B cell (primary cell): ENCODE results near the gene STPG1. TPM values are rescaled to one million over a fixed set of nuclear protein-coding genes. Genes with fewer than 3 reads are reported as not detected.

Experiments
- ATAC-seq: fragments of 200-7000 bp; cut with Tn5 transposase; one replicate; pipeline ENCODE4 v1.10.0; 2021; ENCODE audit warnings: low read depth, mild to moderate bottlenecking, moderate number of reproducible peaks, moderate library complexity
- CTCF ChIA-PET: fragments of 350-600 bp; sonication (Branson Sonifier 250); formaldehyde crosslinking; loops from one replicate; lab custom pipeline; 2021; ENCODE audit warnings: antibody characterized with exemption, inconsistent platforms; lab: Charles Lee
- POLR2A ChIA-PET: fragments of 350-600 bp; sonication (Branson Sonifier 250); formaldehyde crosslinking; loops from one replicate; lab custom pipeline; 2021; ENCODE audit warnings: antibody characterized with exemption; lab: Charles Lee
- DNase-seq: peaks from one replicate; pipeline ENCODE4 v3.0.0; 2013
- H2AFZ ChIP-seq: 2 replicates; pipeline ENCODE4 v1.6.1; 2012; ENCODE audit warnings: mild to moderate bottlenecking, low read depth, low read length; ENCODE audit not compliant: insufficient read depth, poor library complexity, severe bottlenecking
- H3K27ac ChIP-seq, 2 donors: 1 replicate in 1 of 2; 2 replicates in 1 of 2; pipeline ENCODE4 v1.5.1; 2012 to 2013; ENCODE audit warnings: low read length in 2 of 2, mild to moderate bottlenecking in 2 of 2, moderate library complexity in 1 of 2
- H3K27me3 ChIP-seq, 4 experiments: fragments of 200-600 bp in 1 of 4; sonication (generic) in 1 of 4; replicated peaks in 1 of 4; 1 replicate in 2 of 4; 2 replicates in 2 of 4; pipeline versions ENCODE4 v1.6.1 to v1.7.0; 2013 to 2016; ENCODE audit warnings: low read length in 3 of 4, mild to moderate bottlenecking in 2 of 4, mixed read lengths in 1 of 4, moderate library complexity in 1 of 4; ENCODE audit not compliant: insufficient read depth in 4 of 4, control insufficient read depth in 3 of 4; ENCODE audit errors: control extremely low read depth in 1 of 4
- H3K36me3 ChIP-seq, 2 experiments: replicated peaks in 1 of 2; 1 replicate in 1 of 2; 2 replicates in 1 of 2; pipeline versions ENCODE4 v1.6.1 to v1.7.1; 2013; ENCODE audit warnings: low read length in 1 of 2; ENCODE audit not compliant: insufficient read depth in 2 of 2, control insufficient read depth in 1 of 2; ENCODE audit errors: control extremely low read depth in 1 of 2, extremely low read depth in 1 of 2
- H3K4me1 ChIP-seq, 2 donors: fragments of 200-600 bp in 1 of 2; sonication (generic) in 1 of 2; 1 replicate in 1 of 2; 2 replicates in 1 of 2; pipeline versions ENCODE4 v1.5.1 to v1.6.1; 2013 to 2017; ENCODE audit warnings: low read length in 2 of 2; ENCODE audit not compliant: control insufficient read depth in 2 of 2, insufficient read depth in 2 of 2
- H3K4me2 ChIP-seq: replicated peaks from 2 replicates; pipeline ENCODE3; 2012; ENCODE audit warnings: mild to moderate bottlenecking, low read depth, low read length; ENCODE audit not compliant: poor library complexity, severe bottlenecking
- H3K4me3 ChIP-seq, 5 experiments: fragments of 200-600 bp in 1 of 5; sonication (generic) in 1 of 5; 1 replicate in 3 of 5; 2 replicates in 2 of 5; pipeline versions ENCODE4 v1.5.1 to v1.7.0; 2011 to 2016; ENCODE audit warnings: low read length in 4 of 5, mild to moderate bottlenecking in 4 of 5, low read depth in 2 of 5, control low read depth in 1 of 5, moderate library complexity in 1 of 5; ENCODE audit not compliant: insufficient read depth in 1 of 5; ENCODE audit errors: control extremely low read depth in 1 of 5, extremely low read depth in 1 of 5
- H3K79me2 ChIP-seq: fragments of 200-600 bp; sonication (generic); one replicate; pipeline ENCODE4 v1.6.0; 2016; ENCODE audit warnings: low read length; ENCODE audit not compliant: control insufficient read depth, insufficient read depth
- H3K9ac ChIP-seq: fragments of 200-600 bp; sonication (generic); 2 replicates; pipeline ENCODE4 v1.6.1; 2017; ENCODE audit warnings: mild to moderate bottlenecking, low read length, moderate library complexity
- H3K9me3 ChIP-seq, 3 donors: one replicate each; pipeline versions ENCODE4 v1.6.1 to v1.7.1; 2013; ENCODE audit warnings: low read length in 2 of 3; ENCODE audit not compliant: control insufficient read depth in 2 of 3, insufficient read depth in 1 of 3; ENCODE audit errors: control extremely low read depth in 1 of 3
- H4K20me1 ChIP-seq: 2 replicates; pipeline ENCODE4 v1.6.0; 2012; ENCODE audit warnings: mild to moderate bottlenecking, low read length; ENCODE audit not compliant: insufficient read depth, control insufficient read depth, poor library complexity, severe bottlenecking
- H3K27ac Mint-ChIP-seq: one replicate; pipeline ENCODE4 v1.8.0; 2021; ENCODE audit warnings: mixed read lengths
- H3K27me3 Mint-ChIP-seq: one replicate; pipeline ENCODE4 v1.8.0; 2021; ENCODE audit warnings: mixed read lengths
- H3K4me1 Mint-ChIP-seq: one replicate; pipeline ENCODE4 v1.8.0; 2021; ENCODE audit warnings: mixed read lengths
- H3K4me3 Mint-ChIP-seq: one replicate; pipeline ENCODE4 v1.8.0; 2021; ENCODE audit warnings: mixed read lengths
- H3K9me3 Mint-ChIP-seq: one replicate; pipeline ENCODE4 v1.8.0; 2022; ENCODE audit warnings: mixed read lengths; ENCODE audit not compliant: insufficient read depth
- CTCF ChIP-seq: fragments of 200-600 bp; IDR thresholded peaks from one replicate; pipeline ENCODE4 v1.8.0; 2022; ENCODE audit warnings: antibody characterized with exemption, mild to moderate bottlenecking
- EZH2 ChIP-seq: IDR thresholded peaks from 2 replicates; pipeline ENCODE4 v1.6.1; 2012; ENCODE audit warnings: borderline replicate concordance, low read depth, mild to moderate bottlenecking, moderate library complexity, low read length; ENCODE audit not compliant: insufficient read depth, poor library complexity, severe bottlenecking
- WGBS: methylation state at CpG from one replicate; pipeline ENCODE4 v1.1.5; 2013; ENCODE audit warnings: missing lambda C conversion rate; ENCODE audit not compliant: insufficient coverage; 5-methylcytosine and 5-hydroxymethylcytosine counted together
- intact Hi-C: fragments of 100-400 bp; cut with micrococcal nuclease; formaldehyde crosslinking; loops from one replicate; pipeline ENCODE4 v1.10.0; 2022
- polyA plus RNA-seq: library from polyadenylated mRNA; depleted of rRNA; stranded (reverse); fragments of >200 nt; gene quantifications from 2 replicates; pipeline ENCODE4 v1.2.3, GENCODE V29; 2012
- total RNA-seq, 2 donors: library from RNA; stranded (reverse); fragments of 120-200 nt in 1 of 2; gene quantifications; 1 replicate in 1 of 2; 2 replicates in 1 of 2; pipeline versions ENCODE4 v1.2.3 to v1.2.4, GENCODE V29; 2013 to 2022

STPG1 gene
- total and polyA plus RNA-seq, 2 donors (not counting 1 experiment from before 2014, with no cell fraction given): 4.6 to 6.1 TPM

GRCh38 chr1:24411963-24412362, 1.6 kb downstream of the STPG1 start:
- ChIA-PET CTCF (interaction anchor here (0.9 to 9.4 kb wide), 7 partner anchors 18 to 220 kb away, joined by 3 to 133 read pairs (median 5); no protein-coding TSS in a partner anchor), POLR2A (interaction anchor here (0.6 kb wide), 1 partner anchor 89 kb away, joined by 3 read pairs; no protein-coding TSS in a partner anchor)
- H3K4me1 ChIP-seq: peaks cover 18 to 28% of the 10 kb centered on the region in 2 donors
- H3K9ac ChIP-seq: no peak overlapping the region
- Mint-ChIP-seq H3K27me3 (no peaks in the 10 kb centered on the region), H3K27ac (peak overlapping the region; percentile 4), H3K9me3 (no peaks in the 10 kb centered on the region), H3K4me1 (peaks cover 34% of the 10 kb centered on the region), H3K4me3 (no peak overlapping the region)
- no peaks in the 10 kb centered on the region for H3K36me3 ChIP-seq
- no peak for TF ChIP-seq CTCF
- no peak for TF ChIP-seq EZH2
- H3K9me3 ChIP-seq: peaks cover 0 to 1% (median 0%) of the 10 kb centered on the region in 3 donors
- 100% methylated on average over 4 of the region's 6 CpGs for WGBS
- H3K27ac ChIP-seq: no peak overlapping the region
- DNase-seq: no peak
- ATAC-seq: no peak
- H2AFZ ChIP-seq: no peak overlapping the region
- H4K20me1 ChIP-seq: peaks cover 2% of the 10 kb centered on the region
- no peaks in the 10 kb centered on the region for H3K27me3 ChIP-seq
- intact Hi-C loops: loop anchor here (10.0 kb wide), 1 partner anchor 717 kb away; the partner anchor contains the start of gene RPL11
- H3K4me3 ChIP-seq: no peak overlapping the region
- peaks cover 30% of the 10 kb centered on the region for H3K79me2 ChIP-seq
- no peak overlapping the region for H3K4me2 ChIP-seq

- DNase-seq: no peak
- CTCF ChIA-PET: interaction anchor here (1.6 to 9.4 kb wide), 3 partner anchors 18 to 175 kb away, joined by 5 to 133 read pairs (median 9); no protein-coding TSS in a partner anchor
- H3K27ac ChIP-seq: no peak overlapping the region
- H3K9me3 ChIP-seq: peaks cover 0 to 1% (median 0%) of the 10 kb centered on the region in 3 donors
- Mint-ChIP-seq H3K4me3 (no peak overlapping the region), H3K4me1 (peaks cover 23% of the 10 kb centered on the region), H3K27ac (no peak overlapping the region), H3K9me3 (no peaks in the 10 kb centered on the region), H3K27me3 (no peaks in the 10 kb centered on the region)
- H2AFZ ChIP-seq: no peak overlapping the region
- H3K4me1 ChIP-seq: peaks cover 11 to 18% of the 10 kb centered on the region in 2 donors
- POLR2A ChIA-PET: interaction anchor here (0.6 kb wide), 1 partner anchor 358 kb away, joined by 6 read pairs; no protein-coding TSS in a partner anchor
- TF ChIP-seq CTCF: no peak
- no peak for TF ChIP-seq EZH2
- no peak overlapping the region for H3K4me3 ChIP-seq
- H3K79me2 ChIP-seq: peaks cover 18% of the 10 kb centered on the region
- no peak overlapping the region for H3K4me2 ChIP-seq
- ATAC-seq: no peak
- no peaks in the 10 kb centered on the region for H3K27me3 ChIP-seq
- intact Hi-C loops: loop anchor here (10.0 kb wide), 1 partner anchor 716 kb away; the partner anchor contains the start of gene RPL11
- 96% methylated on average over 5 of the region's 7 CpGs for WGBS
- no peak overlapping the region for H3K9ac ChIP-seq
- no peaks in the 10 kb centered on the region for H3K36me3 ChIP-seq
- no peaks in the 10 kb centered on the region for H4K20me1 ChIP-seq
These were observed 2.8 kb downstream of the STPG1 start for GRCh38 chr1:24410750-24411149.
